ENCODE results near the gene ARV1.
A peak's percentile ranks its signal among the peaks of the same experiment; 100 is the strongest.
"Not testable (repeated sequence)": the region's sequence is repeated elsewhere in the genome, so short reads cannot be mapped to it uniquely, and the experiment has no call there.

The ARV1 gene

DNA sequence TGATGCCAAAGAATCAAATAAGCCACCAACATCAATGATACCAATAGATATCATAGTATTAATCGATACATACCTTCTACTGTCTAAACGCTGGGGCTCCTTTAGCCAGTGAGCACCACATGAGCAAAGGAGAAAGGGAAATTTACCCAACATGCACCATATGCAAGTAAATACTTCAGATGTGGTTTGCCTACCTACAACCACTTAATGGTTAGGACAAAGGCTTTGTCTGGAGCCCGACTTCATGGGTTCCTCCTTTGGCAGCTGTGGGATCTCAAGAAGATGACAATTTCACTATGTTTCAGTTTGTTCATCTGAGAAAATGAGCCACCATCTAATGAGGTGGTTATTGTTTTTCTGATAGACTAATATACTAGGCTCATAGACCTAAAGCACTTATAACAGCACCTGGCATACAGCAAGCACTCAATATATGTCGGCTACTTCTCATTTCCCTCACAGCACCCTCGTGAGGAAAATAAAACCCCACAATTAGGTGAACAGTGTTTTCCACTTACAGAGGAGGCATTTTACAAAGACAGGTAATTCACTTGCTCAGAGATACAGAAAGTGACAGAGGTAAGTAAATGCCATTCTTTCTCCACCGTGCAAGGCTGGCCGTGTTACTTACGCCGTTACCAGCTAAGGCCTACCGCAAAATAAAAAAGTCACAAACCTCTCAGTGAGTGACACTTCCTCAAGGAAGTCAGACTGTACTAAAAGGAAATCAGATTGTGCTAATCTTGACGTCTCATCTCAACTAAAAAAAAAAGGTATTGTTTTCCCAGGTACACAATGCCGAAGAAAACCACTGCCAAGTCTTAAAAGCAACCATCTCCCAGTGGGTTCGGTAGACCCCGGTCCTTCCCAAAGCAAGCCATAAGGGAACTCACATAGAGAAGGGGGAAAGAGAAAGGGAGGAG is 1.8 kb upstream of the ARV1 start:
- DNase-seq, result no peak

GRCh38 chr1:230977761-230978490 is 968 bp upstream of the ARV1 start:
- peak; percentile 23 for DNase-seq

- no peak for DNase-seq
Measured at GRCh38 chr1:230979389-230979716, 459 bp downstream of the ARV1 start.

DNA sequence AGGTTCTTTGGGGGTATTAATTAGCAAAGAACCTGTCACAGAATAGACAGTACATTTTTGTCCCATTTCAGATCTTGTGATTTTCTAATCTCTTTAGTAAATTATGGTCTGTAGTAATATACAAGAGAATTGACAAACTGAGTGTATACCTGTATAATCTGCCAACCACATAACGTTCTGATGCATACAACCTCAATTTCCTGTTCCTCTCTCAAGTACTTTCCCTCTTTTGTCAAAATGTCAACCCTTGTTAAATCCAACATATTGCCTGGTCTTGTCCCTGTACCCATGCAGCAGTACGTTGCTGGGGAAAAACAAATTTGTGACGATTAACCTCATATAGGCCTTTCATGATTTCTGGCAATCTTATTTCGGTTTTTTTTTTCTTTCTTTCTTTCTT is 1.1 kb downstream of the ARV1 start:
- no peak for DNase-seq

GRCh38 chr1:230982696-230983095 is 3.8 kb downstream of the ARV1 start:
- peak; percentile 56 for DNase-seq

DNA sequence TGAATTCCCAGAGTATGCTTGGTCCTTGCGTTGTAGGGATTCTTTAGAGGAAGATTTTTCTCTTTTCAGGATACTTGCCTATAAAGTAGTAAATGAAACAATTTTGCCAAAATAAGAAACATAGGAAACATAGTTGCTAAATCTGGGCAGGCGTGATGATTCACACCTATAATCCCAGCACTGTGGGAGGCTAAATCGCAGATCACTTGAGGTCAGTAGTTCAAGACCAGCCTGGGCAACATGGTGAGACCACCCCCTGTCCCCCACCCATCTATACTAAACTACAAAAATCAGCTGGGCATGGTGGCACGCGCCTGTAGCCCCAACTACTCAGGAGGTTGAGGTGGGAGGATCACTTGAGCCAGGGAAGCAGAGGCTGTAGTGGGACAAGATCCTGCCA is 4.9 kb downstream of the ARV1 start:
- DNase-seq, result no peak

DNA sequence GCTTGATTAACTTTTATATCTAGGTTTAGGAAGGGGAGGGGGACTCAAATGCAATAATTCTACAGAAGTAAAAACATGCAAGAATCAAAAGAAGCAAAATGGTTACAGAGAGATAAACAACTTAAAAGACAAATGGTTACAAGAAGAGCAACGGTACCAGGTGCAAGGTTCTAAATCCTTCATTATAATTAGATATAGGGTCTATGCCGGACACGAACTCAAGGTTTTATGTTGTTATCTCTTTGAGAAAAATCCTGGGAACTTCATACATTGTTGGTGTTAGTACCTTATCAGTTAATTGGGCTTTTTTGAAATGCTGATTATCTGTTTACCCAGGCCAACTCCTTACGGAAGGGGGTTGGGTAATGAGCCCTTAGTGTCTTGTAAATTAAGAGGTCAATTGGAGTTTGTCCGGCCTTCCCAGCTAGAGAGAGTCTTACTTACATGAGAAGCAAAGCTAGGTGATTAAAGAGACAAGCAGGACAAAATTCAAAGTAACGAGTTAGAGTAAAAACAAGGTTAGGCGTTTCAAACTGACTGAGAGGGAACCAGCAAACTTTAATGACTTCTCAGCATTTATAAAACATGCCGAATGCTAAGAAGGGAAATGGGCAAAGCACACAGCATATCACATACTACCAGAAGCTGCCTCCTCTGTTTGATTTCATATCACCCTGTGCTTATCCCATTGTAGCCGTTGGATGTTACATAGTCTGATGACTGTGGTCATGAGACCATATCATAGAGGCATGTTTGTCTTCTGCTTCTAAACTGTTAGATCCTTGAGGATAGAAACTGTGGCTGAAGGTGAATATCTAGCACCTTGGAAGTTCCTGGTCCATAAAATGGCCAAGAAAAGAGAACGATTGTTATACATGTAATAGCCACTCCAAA is 6.0 kb downstream of the ARV1 start:
- DNase-seq, result not testable (repeated sequence)

- DNase-seq, result no peak
Measured at GRCh38 chr1:230985711-230986110, 6.8 kb downstream of the ARV1 start.

- DNase-seq, result peak; percentile 58
Measured at GRCh38 chr1:230986976-230987375, 8.1 kb downstream of the ARV1 start.

- no peak for DNase-seq
Measured at GRCh38 chr1:230987448-230987847, 8.6 kb downstream of the ARV1 start.

DNA sequence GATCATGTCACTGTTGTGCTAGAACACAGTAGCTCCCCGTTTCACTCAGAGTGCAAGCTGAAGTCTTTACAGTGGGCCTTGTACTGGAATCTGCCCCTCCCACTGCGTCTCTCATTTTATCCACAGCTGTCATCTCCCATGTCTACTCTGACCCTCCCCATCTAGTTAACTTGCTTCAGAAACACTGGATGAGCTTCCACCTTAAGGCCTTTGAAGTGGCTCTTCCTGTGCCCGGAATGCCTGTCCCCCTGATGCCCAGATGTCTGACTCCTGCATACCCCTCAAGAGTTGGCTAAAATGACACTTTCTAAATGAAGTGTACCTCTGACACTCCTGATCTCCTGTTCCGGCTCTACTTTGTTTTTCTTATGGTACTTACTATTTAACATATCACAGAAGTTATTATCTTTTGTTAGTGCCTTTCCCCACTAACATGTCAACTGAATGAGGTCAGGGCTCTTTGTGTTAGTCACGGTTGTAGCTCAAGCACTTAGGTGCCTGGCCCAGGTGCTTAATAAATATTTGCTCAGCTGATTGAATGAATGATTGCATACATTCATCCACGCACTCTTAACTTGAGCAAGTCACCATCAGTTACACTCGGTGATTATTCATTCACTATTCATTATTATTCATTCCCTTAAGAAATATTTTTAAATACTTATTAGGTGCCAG is 13.3 kb downstream of the ARV1 start:
- DNase-seq, result no peak

GRCh38 chr1:230994860-230995259 is 16.0 kb downstream of the ARV1 start:
- DNase-seq, result no peak

- DNase-seq, result no peak
Measured at GRCh38 chr1:231000201-231000600, 21.3 kb downstream of the ARV1 start.

DNA sequence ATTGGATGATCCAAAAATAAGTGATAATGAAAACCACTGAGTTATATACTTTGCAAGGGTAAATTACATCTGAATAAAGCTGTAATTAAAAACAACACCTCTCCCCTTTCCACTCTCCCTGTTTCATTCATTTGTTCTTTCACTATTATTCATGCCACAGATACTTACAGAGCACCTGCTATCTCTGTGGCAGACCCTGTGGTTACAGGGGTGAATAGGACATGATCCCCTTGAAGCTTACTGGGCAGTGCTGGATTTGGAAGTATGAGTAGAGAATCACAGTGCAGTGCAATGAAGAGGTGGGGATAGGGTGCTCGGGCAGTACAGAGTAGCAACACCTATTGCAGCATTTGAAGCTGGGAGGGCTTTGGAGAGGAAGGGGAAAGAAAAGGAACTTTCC is 21.7 kb downstream of the ARV1 start:
- no peak for DNase-seq

DNA sequence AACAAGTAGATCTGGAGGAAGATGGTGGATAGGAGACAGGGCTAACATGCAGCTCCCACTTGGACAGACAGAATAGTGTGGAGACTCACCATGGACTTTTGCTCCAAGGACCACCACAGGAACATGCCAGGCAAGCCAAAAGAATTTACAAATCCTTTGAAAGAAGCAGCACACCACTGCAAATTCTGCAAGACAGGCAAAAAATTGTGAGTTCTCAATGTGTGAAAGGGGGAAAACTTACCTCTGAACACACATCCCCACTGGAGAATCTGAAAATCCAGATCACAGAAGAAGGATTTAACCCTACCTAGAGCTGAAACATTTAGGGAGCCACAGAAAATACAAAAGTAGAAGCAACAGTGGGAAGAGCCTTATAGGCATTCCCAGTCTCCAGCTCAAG is 23.0 kb downstream of the ARV1 start:
- DNase-seq, result no peak

- not testable (repeated sequence) for DNase-seq
Measured at GRCh38 chr1:231007535-231007934, 28.6 kb downstream of the ARV1 start.

- no peak for DNase-seq
Measured at GRCh38 chr1:231011360-231011759, 32.5 kb downstream of the ARV1 start.

DNA sequence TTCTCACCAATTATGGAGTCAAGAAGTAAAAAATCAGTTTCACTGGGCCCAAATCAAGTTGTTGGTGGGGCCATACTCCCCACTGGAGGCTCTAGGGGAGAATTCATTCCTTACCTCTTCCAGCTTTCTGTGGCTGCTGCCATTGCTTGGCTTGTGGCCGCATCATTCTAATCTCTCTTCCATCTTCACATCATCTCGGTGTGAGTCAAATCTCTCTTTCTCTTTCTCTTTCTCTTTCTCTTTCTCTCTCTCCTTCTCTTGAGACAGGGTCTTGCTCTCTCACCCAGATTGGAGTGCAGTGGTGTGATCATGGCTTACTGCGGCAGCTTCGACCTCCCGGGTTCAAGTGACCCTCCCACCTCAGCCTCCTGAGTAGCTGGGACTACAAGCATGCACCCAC is 33.1 kb downstream of the ARV1 start:
- no peak for DNase-seq

- DNase-seq, result no peak
Measured at GRCh38 chr1:231013391-231014015, 34.6 kb downstream of the ARV1 start.

- no peak for DNase-seq
Measured at GRCh38 chr1:231016234-231016633, 37.3 kb downstream of the ARV1 start.

- DNase-seq, result no peak
Measured at GRCh38 chr1:231016966-231017365, 38.1 kb downstream of the ARV1 start.

- DNase-seq, result no peak
Measured at GRCh38 chr1:231019711-231020110, 40.8 kb downstream of the ARV1 start.
